ENCODE results near the gene SDK2. TPM values are rescaled to one million over a fixed set of nuclear protein-coding genes. Genes with fewer than 3 reads are reported as not detected.

The SDK2 gene
- total RNA-seq, 2 donors from 2014 or later = 1.5 to 5.6 TPM

- TF ChIP-seq CTCF (IDR thresholded peaks at IDR 0.05) = no peak
- Histone ChIP-seq H3K27ac (no peak overlapping the region), H3K9me3 (no peaks in the 10 kb centered on the region), H3K4me3 (no peak overlapping the region), H3K27me3 (no peaks in the 10 kb centered on the region), H3K36me3 (no peaks in the 10 kb centered on the region), H3K4me1 (no peaks in the 10 kb centered on the region)
- DNase-seq (ENCODE audit: low spot score) = no peak
Observed at GRCh38 chr17:73331060-73331459, 313.2 kb downstream of the SDK2 start.

- Histone ChIP-seq H3K9me3 (no peaks in the 10 kb centered on the region), H3K4me1 (peaks cover 0 to 15% of the 10 kb centered on the region in 2 donors), H3K27ac (no peak overlapping the region), H3K27me3 (no peaks in the 10 kb centered on the region), H3K4me3 (no peak overlapping the region), H3K36me3 (no peaks in the 10 kb centered on the region)
- TF ChIP-seq CTCF (IDR thresholded peaks at IDR 0.05) = no peak
- no peak for DNase-seq (ENCODE audit: low spot score)
Observed at GRCh38 chr17:73327676-73328075, 316.6 kb downstream of the SDK2 start.

- TF ChIP-seq CTCF (IDR thresholded peaks at IDR 0.05) = peak in 1 of 2 donors; percentile 37
- Histone ChIP-seq H3K27me3 (no peaks in the 10 kb centered on the region), H3K4me1 (peaks cover 0 to 15% of the 10 kb centered on the region in 2 donors), H3K27ac (peak overlapping the region in 1 of 2 donors; percentile 11), H3K4me3 (no peak overlapping the region), H3K36me3 (no peaks in the 10 kb centered on the region), H3K9me3 (no peaks in the 10 kb centered on the region)
- DNase-seq (ENCODE audit: low spot score) = peak; percentile 82
Observed at GRCh38 chr17:73325527-73325842, 318.8 kb downstream of the SDK2 start.

- no peak for DNase-seq (ENCODE audit: low spot score)
- H3K36me3 ChIP-seq = no peaks in the 10 kb centered on the region
- no peaks in the 10 kb centered on the region for H3K27me3 ChIP-seq
- H3K4me3 ChIP-seq = no peak overlapping the region
- TF ChIP-seq CTCF (IDR thresholded peaks at IDR 0.05) = no peak
- H3K27ac ChIP-seq = peak overlapping the region in 1 of 2 donors; percentile 11
- H3K4me1 ChIP-seq = peaks cover 0 to 15% of the 10 kb centered on the region in 2 donors
- H3K9me3 ChIP-seq = no peaks in the 10 kb centered on the region
Observed at GRCh38 chr17:73324711-73325526, 319.3 kb downstream of the SDK2 start.

- Histone ChIP-seq H3K9me3 (no peaks in the 10 kb centered on the region), H3K27ac (no peak overlapping the region), H3K27me3 (no peaks in the 10 kb centered on the region), H3K36me3 (no peaks in the 10 kb centered on the region), H3K4me3 (no peak overlapping the region), H3K4me1 (peaks cover 0 to 15% of the 10 kb centered on the region in 2 donors)
- no peak for DNase-seq (ENCODE audit: low spot score)
- no peak for TF ChIP-seq CTCF (IDR thresholded peaks at IDR 0.05)
Observed at GRCh38 chr17:73324160-73324475, 320.1 kb downstream of the SDK2 start.

All from right atrium auricular region (tissue), 2 donors.